Right lobe of liver (tissue), 6 donors: ENCODE measurements around the gene NAP1L1. TPM values are rescaled to one million over a fixed set of nuclear protein-coding genes. Genes with fewer than 3 reads are reported as not detected.

Experiments used
- ATAC-seq, 4 donors: fragments of 200-7000 bp; cut with Tn5 transposase; one replicate each; pipeline ENCODE4 v1.9.1; 2020; ENCODE audit warnings: mild to moderate bottlenecking in 4 of 4, moderate library complexity in 4 of 4
- DNase-seq, 3 donors: peaks; one replicate each; pipeline ENCODE4 v3.0.0-alpha.2; 2020
- H3K27ac ChIP-seq, 3 donors: fragments of 200-600 bp; one replicate each; pipeline ENCODE4 v1.8.0; 2022
- H3K27me3 ChIP-seq, 2 donors: fragments of 200-600 bp; one replicate each; pipeline ENCODE4 v1.8.0; 2022
- H3K36me3 ChIP-seq, 4 donors: fragments of 200-600 bp; sonication (generic) in 1 of 4; one replicate each; pipeline versions ENCODE4 v1.5.1 to v1.8.0; 2017 to 2022; ENCODE audit warnings: control low read depth in 1 of 4
- H3K4me1 ChIP-seq, 4 donors: fragments of 200-600 bp; sonication (generic) in 1 of 4; one replicate each; pipeline versions ENCODE4 v1.5.1 to v1.8.0; 2017 to 2022; ENCODE audit warnings: control low read depth in 1 of 4
- H3K4me3 ChIP-seq, 3 donors: fragments of 200-600 bp; one replicate each; pipeline ENCODE4 v1.8.0; 2022
- H3K9me3 ChIP-seq, 4 donors: fragments of 200-600 bp; sonication (generic) in 1 of 4; one replicate each; pipeline versions ENCODE4 v1.5.1 to v1.8.0; 2017 to 2022; ENCODE audit warnings: control low read depth in 1 of 4
- CTCF ChIP-seq, 4 donors: fragments of 200-600 bp in 3 of 4; fragments of 450-650 bp in 1 of 4; IDR thresholded peaks; one replicate each; pipeline versions ENCODE4 v1.5.1 to v1.8.0; 2016 to 2022; ENCODE audit warnings: antibody characterized with exemption in 4 of 4, mild to moderate bottlenecking in 2 of 4
- POLR2A ChIP-seq: fragments of 450-650 bp; IDR thresholded peaks from one replicate; pipeline ENCODE4 v1.6.1; 2017; ENCODE audit warnings: antibody characterized with exemption, mild to moderate bottlenecking
- WGBS: methylation state at CpG from one replicate; pipeline ENCODE4 v1.1.6; 2018; ENCODE audit warnings: low coverage, low lambda C conversion rate; ENCODE audit not compliant: insufficient coverage; ENCODE audit errors: missing lambda C conversion rate; 5-methylcytosine and 5-hydroxymethylcytosine counted together
- intact Hi-C, 2 donors: fragments of 100-400 bp; cut with DNase I; formaldehyde crosslinking; loops; one replicate each; pipeline versions ENCODE4 v1.11.2 to v1.14.1; 2022
- total RNA-seq, 6 experiments: library from RNA; depleted of rRNA in 2 of 6; stranded (reverse); fragments of >200 nt in 2 of 6; fragmentation: NEBNext Ultra II Directional in 3 of 6; extraction: Animal tissue kit (Norgen Biotek cat#: 25700) in 3 of 6; gene quantifications; one replicate each; pipeline versions ENCODE4 v1.1.0 to v1.2.4, GENCODE V29; 2016 to 2023
- donor health status: DM: no; HTN: yes; CAD: no.
- donor health status: DM: no; HTN: no; CAD: no.
- donor health status: DM: no; HTN: no; CAD: no.
- donor health status: DM: no; HTN: yes; CAD: no.
- donor health status: DM: no; HTN: yes; CAD: no.

Gene NAP1L1
- total RNA-seq, 6 experiments from 2014 or later: 61.9 to 99.1 (median 81.5) TPM

- intact Hi-C loops: no loop called here
- H3K27me3 ChIP-seq: no peaks in the 10 kb centered on the region
- DNase-seq (no peak), ATAC-seq (no peak)
- peaks cover 0 to 3% (median 0%) of the 10 kb centered on the region in 4 donors for H3K4me1 ChIP-seq
- no peak overlapping the region for H3K27ac ChIP-seq
- no peak overlapping the region for H3K4me3 ChIP-seq
- no peaks in the 10 kb centered on the region for H3K9me3 ChIP-seq
- TF ChIP-seq POLR2A: no peak
- H3K36me3 ChIP-seq: no peaks in the 10 kb centered on the region
- WGBS: 100% methylated on average over 3 of the region's 3 CpGs
Observed at GRCh38 chr12:76072568-76072967, 11.9 kb downstream of the NAP1L1 start.

- Histone ChIP-seq H3K4me1 (no peaks in the 10 kb centered on the region), H3K36me3 (no peaks in the 10 kb centered on the region), H3K9me3 (peaks cover 0 to 9% (median 2%) of the 10 kb centered on the region in 4 donors), H3K27ac (no peak overlapping the region), H3K4me3 (no peak overlapping the region), H3K27me3 (no peaks in the 10 kb centered on the region)
- no peak for TF ChIP-seq POLR2A
- TF ChIP-seq CTCF (IDR thresholded peaks at IDR 0.05): no peak
- intact Hi-C loops: no loop called here
- DNase-seq (no peak), ATAC-seq (no peak)
Observed at GRCh38 chr12:76069339-76069738, 15.1 kb downstream of the NAP1L1 start.

GRCh38 chr12:76065917-76066316 is 18.6 kb downstream of the NAP1L1 start:
- no peak overlapping the region for H3K27ac ChIP-seq
- H3K4me3 ChIP-seq: no peak overlapping the region
- intact Hi-C loops: no loop called here
- H3K9me3 ChIP-seq: peaks cover 0 to 9% (median 2%) of the 10 kb centered on the region in 4 donors
- no peaks in the 10 kb centered on the region for H3K27me3 ChIP-seq
- ATAC-seq (no peak), DNase-seq (no peak)
- H3K36me3 ChIP-seq: no peaks in the 10 kb centered on the region
- 88% methylated on average over 3 of the region's 3 CpGs for WGBS
- no peaks in the 10 kb centered on the region for H3K4me1 ChIP-seq
- no peak for TF ChIP-seq CTCF (IDR thresholded peaks at IDR 0.05)
- no peak for TF ChIP-seq POLR2A

GRCh38 chr12:76064904-76065303 is 19.6 kb downstream of the NAP1L1 start:
- ATAC-seq: no peak
- Histone ChIP-seq H3K4me3 (no peak overlapping the region), H3K36me3 (no peaks in the 10 kb centered on the region), H3K27me3 (no peaks in the 10 kb centered on the region), H3K27ac (no peak overlapping the region), H3K9me3 (peaks cover 0 to 9% (median 2%) of the 10 kb centered on the region in 4 donors), H3K4me1 (no peaks in the 10 kb centered on the region)
- intact Hi-C loops: no loop called here
- no peak for DNase-seq
- no peak for TF ChIP-seq POLR2A
- TF ChIP-seq CTCF (IDR thresholded peaks at IDR 0.05): no peak
- 100% methylated on average over 1 of the region's 1 CpG for WGBS

GRCh38 chr12:76060111-76060510 is 24.4 kb downstream of the NAP1L1 start:
- intact Hi-C loops: no loop called here
- peaks cover 0 to 19% (median 5%) of the 10 kb centered on the region in 4 donors for H3K36me3 ChIP-seq
- no peaks in the 10 kb centered on the region for H3K27me3 ChIP-seq
- H3K27ac ChIP-seq: no peak overlapping the region
- ATAC-seq (no peak), DNase-seq (no peak)
- 32% methylated on average over 2 of the region's 2 CpGs for WGBS
- no peaks in the 10 kb centered on the region for H3K4me1 ChIP-seq
- H3K9me3 ChIP-seq: peaks cover 0 to 5% (median 2%) of the 10 kb centered on the region in 4 donors
- no peak for TF ChIP-seq POLR2A
- TF ChIP-seq CTCF (IDR thresholded peaks at IDR 0.05): no peak
- H3K4me3 ChIP-seq: no peak overlapping the region
